HG03064 (cell line): ENCODE results near the gene ZNF768.
"Not testable (repeated sequence)": the region's sequence is repeated elsewhere in the genome, so short reads cannot be mapped to it uniquely, and the experiment has no call there.

ENCODE experiments used
- ATAC-seq: cut with Tn5 transposase; IDR thresholded peaks from one replicate; pipeline ENCODE4 v1.9.1; 2021; ENCODE audit warnings: low read depth; ENCODE audit not compliant: unreplicated experiment

The ZNF768 gene

DNA sequence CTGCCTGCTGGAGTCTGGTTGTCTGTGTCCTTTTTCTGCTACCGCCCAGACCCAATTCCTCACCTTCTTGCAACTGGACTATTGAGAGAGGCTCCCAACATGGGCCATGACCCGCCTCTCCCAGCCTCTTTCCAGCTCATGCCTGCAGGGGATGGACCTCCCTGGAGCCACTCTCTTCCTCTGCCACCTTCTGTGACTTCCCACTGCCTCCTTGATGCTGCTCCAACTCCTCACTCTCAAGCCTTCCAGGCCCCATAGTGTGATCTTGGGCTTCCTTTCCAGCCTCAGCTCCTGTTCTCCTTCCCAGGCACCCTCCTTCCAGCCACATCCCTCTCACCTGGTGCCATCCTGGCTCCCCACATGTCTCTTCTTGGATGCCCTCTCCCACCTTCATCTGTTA is 11.1 kb downstream of the ZNF768 start:
- ATAC-seq = no peak

DNA sequence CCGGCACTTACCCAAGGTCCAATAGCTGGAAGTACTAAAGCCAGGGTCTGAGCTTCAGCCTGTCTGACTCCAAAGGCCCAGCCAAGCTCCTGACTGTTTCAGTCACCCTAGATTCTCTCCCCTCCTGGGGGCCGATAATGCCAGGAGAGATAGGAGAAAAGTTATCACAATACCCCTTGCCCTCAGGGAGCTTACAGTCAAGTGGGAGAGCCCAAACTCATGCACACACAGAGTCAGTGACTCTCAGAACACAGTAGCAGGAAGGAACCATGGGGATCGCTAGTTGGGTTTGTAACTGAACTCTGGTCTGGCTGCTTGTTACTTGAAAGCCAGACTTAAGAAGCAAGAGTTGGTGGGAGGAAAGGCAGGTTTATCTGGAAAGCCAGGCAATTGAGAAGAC is 14.9 kb downstream of the ZNF768 start:
- no peak for ATAC-seq

DNA sequence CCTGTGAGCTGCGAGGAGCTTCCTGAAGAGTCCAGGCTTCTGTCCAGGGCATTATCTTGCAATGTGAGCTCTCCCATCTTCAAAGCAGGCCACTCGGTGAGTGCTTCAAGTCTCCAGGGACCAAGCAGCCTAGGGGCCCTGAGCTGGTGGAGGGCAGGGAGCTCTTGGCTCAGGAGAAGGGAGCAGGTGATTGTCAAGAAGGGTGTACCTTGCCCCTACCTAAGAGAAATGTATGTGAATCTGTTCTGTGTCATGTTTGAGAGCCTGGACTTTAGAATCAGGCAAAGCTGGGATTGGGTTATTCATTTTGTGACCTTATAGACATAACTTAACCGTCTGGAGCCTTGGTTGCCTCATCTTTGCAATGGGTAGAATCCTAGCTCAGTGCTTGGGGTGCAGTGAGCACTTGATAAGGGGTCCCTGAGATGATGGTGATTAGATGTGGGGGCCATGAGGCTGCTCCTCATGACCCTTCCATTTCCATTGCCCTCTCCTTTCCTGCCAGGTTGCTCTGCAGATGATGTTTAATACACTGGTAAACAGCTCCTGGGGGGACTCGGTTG is 15.9 kb downstream of the ZNF768 start:
- ATAC-seq = no peak

DNA sequence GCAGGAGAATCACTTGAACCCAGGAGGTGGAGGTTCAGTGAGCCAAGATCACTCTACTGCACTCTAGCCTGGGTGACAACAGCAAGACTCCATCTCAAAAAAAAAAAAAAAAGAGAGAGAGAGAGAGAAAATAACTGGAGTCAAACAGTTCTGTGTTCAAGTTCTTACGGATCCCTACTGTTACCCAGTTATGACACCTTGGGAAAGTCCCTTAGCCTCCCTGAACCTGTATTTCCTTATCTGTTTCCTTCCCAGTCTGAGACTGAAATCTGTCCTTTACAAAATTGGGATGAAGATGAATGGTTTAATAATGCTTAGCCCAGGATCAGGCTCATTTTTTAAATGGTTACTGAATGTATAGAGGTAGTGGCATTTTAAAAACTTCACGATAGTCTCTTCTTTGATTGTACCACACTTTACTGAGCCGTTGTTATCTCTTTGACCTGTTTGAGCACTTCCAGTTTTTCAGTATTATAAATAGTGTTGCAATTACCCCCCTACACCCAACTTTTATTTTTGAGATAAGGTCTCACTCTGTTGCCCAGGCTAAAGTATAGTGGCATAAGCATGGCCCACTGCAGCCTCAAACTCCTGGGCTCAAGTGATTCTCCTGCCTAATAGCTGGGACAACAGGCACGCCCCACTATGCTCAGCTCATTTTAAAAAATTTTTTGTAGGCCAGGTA is 17.1 kb downstream of the ZNF768 start:
- no peak for ATAC-seq

DNA sequence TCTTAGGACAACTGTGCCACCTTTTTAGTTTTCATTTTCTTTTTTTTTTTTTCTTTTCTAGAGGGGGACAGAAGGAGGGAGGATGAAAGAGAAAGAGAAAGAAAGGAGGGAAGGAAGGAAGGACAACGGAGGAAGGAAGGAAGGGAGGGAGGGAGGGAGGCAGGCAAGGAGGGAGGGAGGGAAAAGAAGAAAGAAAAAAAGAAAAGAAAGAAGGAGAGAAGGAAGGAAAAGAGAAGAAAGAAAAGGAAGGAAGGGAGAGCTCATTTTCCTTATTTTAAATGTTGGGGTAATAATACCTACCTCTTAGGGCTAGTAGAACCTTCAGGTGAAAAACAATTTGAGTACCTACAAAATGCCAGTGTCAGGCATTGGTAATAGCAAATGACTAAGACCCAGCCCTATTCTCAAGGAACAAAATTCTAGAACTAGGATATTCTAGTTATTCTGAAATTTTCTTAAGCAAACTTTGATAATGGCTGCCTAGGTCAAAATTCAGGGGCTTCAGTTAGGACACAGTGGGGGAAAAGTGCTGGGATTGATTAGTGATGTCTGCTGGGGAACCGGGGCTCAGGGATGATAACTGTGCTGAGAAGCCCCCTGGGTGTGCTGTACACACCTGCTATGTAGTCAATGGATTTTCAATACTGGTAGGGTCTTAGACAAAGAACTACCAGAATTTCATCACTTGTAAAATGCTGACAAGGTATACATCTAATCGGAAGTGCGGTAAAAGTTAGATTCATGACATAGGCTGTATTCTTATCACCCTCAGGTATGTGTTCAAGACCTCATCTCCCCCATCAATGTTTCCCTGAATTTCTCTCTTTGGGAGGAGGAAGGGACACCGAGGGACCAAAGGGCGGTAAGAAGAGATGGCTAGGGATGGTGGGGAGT is 22.7 kb downstream of the ZNF768 start:
- ATAC-seq = no peak

DNA sequence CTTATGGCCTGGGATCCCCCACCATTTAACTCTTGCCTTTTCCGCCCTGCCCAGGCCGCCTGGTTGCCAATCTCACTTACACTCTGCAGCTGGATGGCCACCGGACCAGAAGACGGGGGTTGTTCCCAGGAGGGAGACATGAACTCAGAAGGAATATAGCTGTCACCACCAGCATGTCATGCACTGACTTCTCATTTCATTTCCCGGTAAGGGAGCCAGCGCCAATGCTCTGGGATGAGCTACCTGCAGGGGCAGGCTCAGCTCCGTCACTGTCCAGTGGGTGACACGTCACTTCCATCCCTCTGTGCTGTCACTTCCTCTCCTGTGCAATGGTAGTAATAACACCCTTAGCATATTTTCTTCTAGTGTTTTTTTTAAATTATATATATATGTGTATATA is 27.1 kb downstream of the ZNF768 start:
- ATAC-seq = no peak

DNA sequence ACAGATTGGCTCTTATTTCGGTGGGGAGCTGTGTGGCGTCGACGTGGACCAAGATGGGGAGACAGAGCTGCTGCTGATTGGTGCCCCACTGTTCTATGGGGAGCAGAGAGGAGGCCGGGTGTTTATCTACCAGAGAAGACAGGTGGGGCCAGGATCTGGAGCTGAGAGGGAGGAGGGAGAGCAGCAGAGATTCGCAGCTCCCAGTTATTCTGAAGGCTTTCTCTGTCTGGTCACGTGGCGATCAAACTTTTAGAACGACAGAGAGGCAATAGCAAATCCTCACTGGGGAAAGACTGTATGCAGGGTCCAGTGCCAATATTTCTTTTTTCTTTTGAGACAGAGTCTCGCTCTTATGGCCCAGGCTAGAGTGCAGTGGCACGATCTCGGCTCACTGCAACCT is 31.7 kb downstream of the ZNF768 start:
- ATAC-seq = no peak

DNA sequence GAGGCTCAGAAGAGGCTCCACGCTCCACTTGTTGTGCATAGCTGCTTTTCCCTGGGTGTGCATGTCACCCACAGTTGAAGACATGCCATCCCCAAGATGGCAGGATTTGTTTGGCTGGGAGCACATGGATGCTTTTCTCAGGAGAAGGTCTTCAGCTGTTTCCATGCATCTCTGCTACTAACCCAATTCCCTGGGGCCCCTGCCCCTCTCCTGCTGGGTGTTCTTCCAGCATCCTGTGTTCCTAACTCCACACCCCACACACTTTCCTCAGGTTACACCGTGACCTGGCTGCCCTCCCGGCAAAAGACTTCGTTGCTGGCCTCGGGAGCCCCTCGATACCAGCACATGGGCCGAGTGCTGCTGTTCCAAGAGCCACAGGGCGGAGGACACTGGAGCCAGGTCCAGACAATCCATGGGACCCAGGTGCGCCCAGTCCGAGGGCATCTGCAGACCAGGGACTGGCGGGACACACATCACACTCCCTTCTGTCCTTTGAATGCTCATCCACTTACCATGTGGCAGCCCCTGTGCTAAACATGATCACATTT is 32.4 kb downstream of the ZNF768 start:
- ATAC-seq = no peak

DNA sequence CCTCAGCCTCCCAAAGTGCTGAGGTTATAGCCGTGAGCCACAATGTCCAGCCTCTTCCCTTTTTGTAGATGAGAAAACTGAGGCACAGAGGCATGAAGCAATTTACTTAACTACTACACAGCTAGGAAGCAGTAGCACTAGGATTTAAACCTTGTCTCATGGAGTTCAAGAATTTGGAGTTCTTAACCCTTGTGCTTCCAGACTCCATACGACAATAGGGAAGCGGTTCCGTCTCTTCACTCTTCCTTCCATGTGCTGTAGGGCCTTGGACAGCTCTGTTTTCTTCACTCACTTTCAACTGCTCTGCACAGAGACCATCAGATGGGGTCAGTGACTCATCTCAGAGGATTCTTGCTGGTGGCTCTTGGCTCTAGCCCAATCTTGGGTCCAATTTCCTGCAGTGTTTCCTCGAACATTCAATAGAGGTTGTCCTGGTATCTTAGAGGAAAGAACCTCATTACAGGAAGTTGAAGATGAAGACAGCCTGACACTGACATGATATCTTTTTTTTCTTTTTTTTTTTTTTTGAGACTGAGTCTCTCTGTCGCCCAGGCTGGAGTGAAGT is 34.5 kb downstream of the ZNF768 start:
- ATAC-seq = no peak

DNA sequence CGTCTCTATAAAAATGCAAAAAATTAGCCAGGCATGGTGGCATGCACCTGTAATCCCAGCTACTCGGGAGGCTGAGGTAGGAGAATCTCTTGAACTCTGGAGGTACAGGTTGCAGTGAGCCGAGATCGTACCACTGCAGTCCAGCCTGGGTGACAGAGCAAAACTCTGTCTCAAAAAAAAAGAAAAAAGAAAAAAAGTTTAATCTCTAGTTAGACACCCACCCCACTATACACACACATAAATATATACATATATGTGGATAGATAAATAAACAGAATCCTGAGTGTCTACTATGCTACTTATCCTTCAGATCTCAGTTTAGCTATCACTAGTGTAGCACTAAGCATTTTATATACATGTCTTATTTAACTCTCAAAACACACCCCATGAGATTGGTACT is 35.1 kb downstream of the ZNF768 start:
- no peak for ATAC-seq

DNA sequence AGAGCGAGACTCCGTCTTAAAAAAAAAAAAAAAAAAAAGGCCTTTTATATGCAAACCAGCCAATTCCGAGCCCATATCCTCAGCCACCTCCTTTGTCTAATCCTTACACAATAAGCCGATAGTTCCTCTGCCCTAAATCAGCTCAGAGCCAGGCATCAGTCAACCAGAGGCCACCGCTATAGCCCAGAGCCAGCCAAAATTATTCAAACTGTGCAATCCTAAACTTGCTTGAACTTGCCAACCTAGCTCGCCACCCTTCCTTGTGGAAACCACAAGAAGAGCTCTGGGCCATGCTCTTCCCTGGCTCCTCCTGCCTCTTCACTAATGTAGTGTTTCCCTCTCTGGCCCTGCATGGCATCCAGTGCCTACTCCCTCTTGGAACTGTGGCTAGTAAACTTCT is 36.2 kb downstream of the ZNF768 start:
- ATAC-seq = no peak

DNA sequence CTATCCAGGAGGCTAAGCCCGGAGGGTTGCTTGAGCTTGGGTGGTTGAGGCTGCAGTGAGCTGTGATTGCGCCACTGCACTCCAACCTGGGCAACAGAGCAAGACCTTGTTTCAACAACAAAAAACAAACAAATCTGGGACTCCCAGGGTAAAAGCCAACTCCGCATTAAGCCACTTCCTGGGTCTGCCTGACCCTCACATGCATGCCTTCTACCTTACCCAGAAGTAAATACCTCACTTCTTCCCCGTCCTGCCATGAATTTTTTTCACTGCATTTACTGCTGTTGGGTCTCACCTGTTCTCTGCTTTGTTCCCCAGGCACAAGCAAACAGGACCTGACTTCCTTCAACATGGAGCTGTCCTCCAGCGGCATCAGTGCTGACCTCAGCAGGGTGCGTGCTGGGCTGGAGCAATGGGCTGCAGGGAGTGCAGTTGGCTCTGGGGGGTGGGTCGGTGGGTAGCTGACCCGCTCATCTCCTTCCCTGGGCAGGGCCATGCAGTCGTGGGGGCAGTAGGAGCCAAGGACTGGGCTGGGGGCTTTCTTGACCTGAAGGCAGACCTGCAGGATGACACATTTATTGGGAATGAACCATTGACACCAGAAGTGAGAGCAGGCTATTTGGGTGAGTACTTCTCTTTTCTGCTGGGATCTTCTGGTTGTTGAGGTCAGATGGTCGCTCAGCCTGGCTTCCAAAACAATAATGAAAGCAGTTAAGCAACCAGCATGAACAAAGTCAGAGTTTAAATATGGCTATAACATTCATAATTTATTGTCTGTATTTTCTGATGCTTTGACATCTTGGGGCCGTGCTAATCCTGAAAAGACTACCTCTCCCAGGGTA is 37.4 kb downstream of the ZNF768 start:
- ATAC-seq = no peak

DNA sequence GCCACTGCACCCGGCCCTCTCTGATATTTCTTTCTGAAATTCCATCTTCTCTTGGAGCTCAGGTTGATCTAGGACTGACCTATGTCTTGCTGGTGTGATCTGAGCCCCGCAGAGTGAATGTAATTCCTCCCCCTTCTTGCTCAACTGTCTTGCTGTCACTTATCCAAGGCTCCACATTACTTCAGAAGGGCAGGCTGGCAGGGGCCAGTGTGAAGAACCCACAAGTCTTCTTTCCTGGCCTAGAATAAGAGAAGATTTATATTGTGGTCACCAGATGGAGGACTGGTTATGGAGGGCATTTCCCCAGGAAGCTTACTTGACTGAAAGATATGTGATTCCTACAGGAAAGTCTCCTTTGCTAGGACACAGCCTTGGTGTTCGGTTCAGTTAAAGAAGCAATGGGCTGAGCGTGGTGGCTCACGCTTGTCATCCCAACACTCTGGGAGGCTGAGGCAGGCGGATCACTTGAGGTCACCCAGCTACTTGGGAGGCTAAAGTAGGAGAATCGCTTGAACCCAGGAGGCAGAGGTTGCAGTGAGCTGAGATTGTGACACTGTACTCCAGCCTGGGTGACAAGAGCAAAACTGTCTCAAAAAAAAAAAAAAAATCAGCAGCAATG is 40.4 kb downstream of the ZNF768 start:
- ATAC-seq = no peak

DNA sequence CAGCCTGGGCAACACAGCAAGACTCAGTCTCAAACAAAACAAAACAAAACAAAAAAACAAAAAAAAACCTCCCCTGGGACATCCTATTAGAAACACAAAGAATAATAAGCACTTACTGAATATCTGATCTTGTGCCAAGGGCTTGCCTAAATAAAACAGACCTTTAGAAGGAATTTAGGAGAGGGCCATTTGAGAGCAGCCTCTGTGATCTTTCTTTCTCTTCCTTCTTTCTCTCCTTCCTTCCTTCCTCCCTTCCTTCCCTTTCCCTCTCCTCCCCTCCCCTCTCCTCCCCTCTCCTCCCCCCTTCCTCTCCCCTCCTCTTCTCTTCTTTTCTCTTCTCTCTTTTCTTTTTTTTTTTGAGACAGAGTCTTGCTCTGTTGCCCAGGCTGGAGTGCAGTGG is 41.5 kb downstream of the ZNF768 start:
- no peak for ATAC-seq

DNA sequence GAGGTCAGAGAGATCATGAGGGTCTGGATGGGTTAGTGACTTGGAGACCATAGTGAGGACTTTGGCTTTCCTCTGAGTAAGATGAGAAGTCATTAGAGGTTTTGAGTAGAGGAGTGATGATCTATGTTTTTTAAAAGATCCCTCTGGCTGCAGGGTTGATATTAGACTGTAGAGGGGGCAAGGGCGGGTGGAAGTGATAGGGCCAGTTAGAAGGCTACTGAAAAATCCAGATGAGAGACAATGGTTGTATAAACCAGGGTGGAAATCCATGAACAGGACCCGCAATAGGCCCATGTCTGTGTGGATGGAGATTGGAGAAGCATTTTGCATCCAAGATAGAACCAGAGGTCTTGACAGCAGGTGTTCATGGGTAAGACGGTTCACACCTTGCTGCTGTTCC is 44.0 kb downstream of the ZNF768 start:
- ATAC-seq = no peak

DNA sequence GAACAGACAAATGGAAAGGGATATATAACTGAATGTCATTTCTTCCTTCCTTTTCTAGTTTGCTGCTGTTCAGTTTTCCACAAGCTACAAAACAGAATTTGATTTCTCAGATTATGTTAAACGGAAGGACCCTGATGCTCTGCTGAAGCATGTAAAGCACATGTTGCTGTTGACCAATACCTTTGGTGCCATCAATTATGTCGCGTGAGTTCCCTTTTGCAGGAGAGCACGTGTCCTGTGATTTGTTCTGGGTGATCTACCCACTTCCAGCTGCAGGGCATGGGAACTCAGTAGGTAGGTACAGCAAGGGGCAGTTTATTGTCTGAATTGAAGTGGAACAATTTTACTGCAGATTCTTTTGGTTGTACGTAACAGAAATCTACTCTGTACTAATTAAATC is 45.0 kb downstream of the ZNF768 start:
- no peak for ATAC-seq

DNA sequence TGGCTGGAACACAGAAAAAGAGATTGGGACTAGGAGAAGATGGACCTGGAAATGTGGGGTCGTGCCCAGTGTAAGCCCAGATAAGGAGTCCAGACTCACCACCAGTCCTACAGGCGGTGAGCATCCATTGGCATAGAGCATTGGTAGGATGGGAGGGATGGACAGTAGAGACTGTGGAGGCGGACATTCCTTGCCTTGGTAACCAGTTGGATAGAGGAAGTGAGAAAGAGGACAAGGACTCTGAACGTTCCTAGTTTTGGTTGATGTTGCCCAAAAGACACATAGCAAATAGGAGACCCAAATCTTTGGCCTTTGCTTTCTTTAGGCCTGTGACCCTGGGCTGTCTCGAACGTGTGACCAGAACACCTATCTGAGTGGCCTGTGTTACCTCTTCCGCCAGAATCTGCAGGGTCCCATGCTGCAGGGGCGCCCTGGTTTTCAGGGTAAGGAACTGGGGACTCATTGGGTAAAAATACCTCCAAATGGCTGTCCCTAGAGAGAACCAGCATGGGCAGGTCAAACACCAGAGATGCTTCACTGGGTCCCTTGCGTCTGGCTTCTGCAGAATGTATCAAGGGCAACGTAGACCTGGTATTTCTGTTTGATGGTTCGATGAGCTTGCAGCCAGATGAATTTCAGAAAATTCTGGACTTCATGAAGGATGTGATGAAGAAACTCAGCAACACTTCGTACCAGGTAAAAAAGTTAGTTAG is 47.4 kb downstream of the ZNF768 start:
- no peak for ATAC-seq

DNA sequence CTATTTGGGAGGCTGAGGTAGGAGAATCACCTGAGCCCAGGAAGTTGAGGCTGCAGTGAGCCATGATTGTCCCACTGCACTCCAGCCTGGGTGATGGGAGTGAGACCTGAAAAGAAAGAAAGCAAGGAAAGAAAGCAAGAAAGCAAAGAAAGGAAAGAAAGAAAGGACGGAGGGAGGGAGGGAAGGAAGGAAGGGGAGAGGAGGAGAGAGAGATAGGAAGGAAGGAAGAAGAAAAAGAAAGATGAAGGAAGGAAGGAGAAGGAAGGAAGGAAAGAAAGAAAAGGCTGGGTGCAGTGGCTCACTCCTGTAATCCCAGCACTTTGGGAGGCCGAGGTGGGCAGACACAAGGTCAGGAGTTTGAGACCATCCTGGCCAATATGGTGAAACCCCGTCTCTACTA is 48.6 kb downstream of the ZNF768 start:
- not testable (repeated sequence) for ATAC-seq

DNA sequence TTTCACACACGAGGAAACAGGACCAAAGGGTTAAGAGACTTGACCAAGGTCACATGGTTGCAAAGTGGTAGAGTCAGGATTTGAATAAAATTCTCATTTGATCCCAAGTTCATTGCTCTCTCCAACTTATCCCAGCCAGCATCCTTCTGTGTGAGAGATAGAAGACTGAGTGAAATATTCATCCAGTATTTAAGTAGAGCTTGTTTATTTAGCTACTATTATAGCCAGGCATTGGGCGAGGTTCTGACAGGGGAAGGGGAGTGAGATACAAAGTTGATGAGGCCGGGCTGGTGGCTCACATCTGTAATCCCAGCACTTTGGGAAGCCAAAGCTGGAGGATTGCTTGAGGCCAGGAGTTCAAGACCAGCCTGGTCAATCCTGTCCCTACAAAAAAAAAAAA is 49.4 kb downstream of the ZNF768 start:
- ATAC-seq = no peak
